Mesendoderm (in vitro differentiated cells): ENCODE data around the gene SIX3.
A peak's percentile ranks its signal among the peaks of the same experiment; 100 is the strongest.

Source experiments
- DNase-seq: peaks from one replicate; pipeline ENCODE4 v3.0.0; 2013
- H2AK5ac ChIP-seq: 2 replicates; pipeline ENCODE4 v1.6.1; 2013; ENCODE audit warnings: low read length, inconsistent platforms
- H2BK120ac ChIP-seq: 2 replicates; pipeline ENCODE4 v1.6.1; 2013; ENCODE audit warnings: low read depth, mild to moderate bottlenecking, low read length, moderate library complexity, mixed read lengths
- H2BK15ac ChIP-seq: replicated peaks from 2 replicates; pipeline ENCODE4 v1.6.1; 2013; ENCODE audit warnings: low read depth, mild to moderate bottlenecking, moderate library complexity
- H2BK5ac ChIP-seq: 2 replicates; pipeline ENCODE4 v1.6.1; 2013; ENCODE audit warnings: low read length, inconsistent platforms
- H3K18ac ChIP-seq: 2 replicates; pipeline ENCODE4 v1.6.1; 2013; ENCODE audit warnings: mild to moderate bottlenecking, low read length, mixed read lengths
- H3K23ac ChIP-seq: one replicate; pipeline ENCODE4 v1.6.1; 2013; ENCODE audit warnings: low read length
- H3K27ac ChIP-seq: 2 replicates; pipeline ENCODE4 v1.5.1; 2013; ENCODE audit warnings: low read depth, mild to moderate bottlenecking, inconsistent platforms, low read length, moderate library complexity
- H3K27me3 ChIP-seq: 2 replicates; pipeline ENCODE4 v1.6.1; 2013; ENCODE audit warnings: low read length, control low read depth, mild to moderate bottlenecking, inconsistent platforms; ENCODE audit not compliant: insufficient read depth, poor library complexity
- H3K36me3 ChIP-seq: 2 replicates; pipeline ENCODE4 v1.6.1; 2013; ENCODE audit warnings: low read length, inconsistent platforms; ENCODE audit not compliant: control insufficient read depth, insufficient read depth
- H3K4ac ChIP-seq: one replicate; pipeline ENCODE4 v1.6.1; 2013; ENCODE audit warnings: low read depth, mild to moderate bottlenecking, low read length, moderate library complexity
- H3K4me1 ChIP-seq: 2 replicates; pipeline ENCODE4 v1.6.1; 2013; ENCODE audit warnings: low read depth, low read length, inconsistent platforms; ENCODE audit not compliant: control insufficient read depth
- H3K4me2 ChIP-seq: 2 replicates; pipeline ENCODE4 v1.6.1; 2013; ENCODE audit warnings: low read length
- H3K4me3 ChIP-seq: 2 replicates; pipeline ENCODE4 v1.5.1; 2013; ENCODE audit warnings: mild to moderate bottlenecking, low read length
- H3K56ac ChIP-seq: one replicate; pipeline ENCODE4 v1.6.1; 2013; ENCODE audit warnings: low read length
- H3K79me1 ChIP-seq: 2 replicates; pipeline ENCODE4 v1.6.1; 2013; ENCODE audit warnings: low read length, inconsistent platforms
- H3K79me2 ChIP-seq: 2 replicates; pipeline ENCODE4 v1.6.1; 2013; ENCODE audit warnings: mild to moderate bottlenecking, low read length; ENCODE audit not compliant: control insufficient read depth, insufficient read depth
- H3K9ac ChIP-seq: 2 replicates; pipeline ENCODE4 v1.6.1; 2013; ENCODE audit warnings: low read length, inconsistent platforms
- H4K5ac ChIP-seq: one replicate; pipeline ENCODE4 v1.6.1; 2013; ENCODE audit warnings: low read length
- H4K8ac ChIP-seq: one replicate; pipeline ENCODE4 v1.6.1; 2013; ENCODE audit warnings: low read depth, mild to moderate bottlenecking, control low read depth, low read length, moderate library complexity
- WGBS: extraction: QIAGEN DNeasy Blood & Tissue Kit; methylation state at CpG from one replicate; pipeline ENCODE4 v1.1.7; 2013; ENCODE audit warnings: low lambda C conversion rate, missing lambda C conversion rate; ENCODE audit not compliant: insufficient coverage; ENCODE audit errors: extremely low coverage; 5-methylcytosine and 5-hydroxymethylcytosine counted together

Gene SIX3

GRCh38 chr2:44928483-44929158 is 12.9 kb upstream of the SIX3 start:
- no peak overlapping the region for H2BK120ac ChIP-seq
- H3K79me1 ChIP-seq = no peaks in the 10 kb centered on the region
- no peak overlapping the region for H3K4ac ChIP-seq
- no peaks in the 10 kb centered on the region for H3K36me3 ChIP-seq
- H3K4me3 ChIP-seq = no peak overlapping the region
- peaks cover 9% of the 10 kb centered on the region for H3K4me1 ChIP-seq
- H3K23ac ChIP-seq = no peak overlapping the region
- peaks cover 57% of the 10 kb centered on the region for H3K27me3 ChIP-seq
- H3K18ac ChIP-seq = peak overlapping the region; percentile 9
- H2BK15ac ChIP-seq = no peak overlapping the region
- peak overlapping the region; percentile 51 for H3K56ac ChIP-seq
- H3K4me2 ChIP-seq = peak overlapping the region; percentile 5
- H2BK5ac ChIP-seq = no peak overlapping the region
- no peak overlapping the region for H3K27ac ChIP-seq
- H4K8ac ChIP-seq = no peak overlapping the region
- WGBS = no CpG with 5 or more reads among the region's 62 CpGs
- no peak overlapping the region for H4K5ac ChIP-seq
- H3K9ac ChIP-seq = peak overlapping the region; percentile 8
- DNase-seq = peak; percentile 22
- H3K79me2 ChIP-seq = no peaks in the 10 kb centered on the region
- H2AK5ac ChIP-seq = no peak overlapping the region

GRCh38 chr2:44929159-44929734 is 12.3 kb upstream of the SIX3 start:
- Histone ChIP-seq H3K23ac (no peak overlapping the region), H4K5ac (no peak overlapping the region), H3K79me1 (no peaks in the 10 kb centered on the region), H2BK15ac (no peak overlapping the region), H3K4ac (no peak overlapping the region), H3K27me3 (peaks cover 59% of the 10 kb centered on the region), H3K9ac (no peak overlapping the region), H2BK120ac (no peak overlapping the region), H4K8ac (no peak overlapping the region), H3K56ac (peak overlapping the region; percentile 69), H3K18ac (peak overlapping the region; percentile 9), H3K4me3 (no peak overlapping the region), H3K36me3 (no peaks in the 10 kb centered on the region), H3K79me2 (no peaks in the 10 kb centered on the region), H3K4me2 (peak overlapping the region; percentile 16), H3K27ac (no peak overlapping the region), H2AK5ac (no peak overlapping the region), H3K4me1 (peaks cover 10% of the 10 kb centered on the region), H2BK5ac (no peak overlapping the region)
- peak; percentile 52 for DNase-seq
- WGBS = no CpG with 5 or more reads among the region's 66 CpGs

GRCh38 chr2:44929735-44930273 is 11.7 kb upstream of the SIX3 start:
- H2BK120ac ChIP-seq = no peak overlapping the region
- DNase-seq = peak; percentile 66
- no peak overlapping the region for H3K4ac ChIP-seq
- H3K79me2 ChIP-seq = no peaks in the 10 kb centered on the region
- H3K27ac ChIP-seq = no peak overlapping the region
- peaks cover 60% of the 10 kb centered on the region for H3K27me3 ChIP-seq
- H3K4me3 ChIP-seq = no peak overlapping the region
- H3K9ac ChIP-seq = no peak overlapping the region
- no peaks in the 10 kb centered on the region for H3K79me1 ChIP-seq
- no peak overlapping the region for H4K8ac ChIP-seq
- H3K36me3 ChIP-seq = no peaks in the 10 kb centered on the region
- H2AK5ac ChIP-seq = no peak overlapping the region
- no peak overlapping the region for H4K5ac ChIP-seq
- H3K56ac ChIP-seq = no peak overlapping the region
- no peak overlapping the region for H2BK5ac ChIP-seq
- H3K23ac ChIP-seq = no peak overlapping the region
- no peak overlapping the region for H2BK15ac ChIP-seq
- H3K4me1 ChIP-seq = peaks cover 10% of the 10 kb centered on the region
- no peak overlapping the region for H3K18ac ChIP-seq
- no peak overlapping the region for H3K4me2 ChIP-seq
- no CpG with 5 or more reads among the region's 32 CpGs for WGBS

- Histone ChIP-seq H3K4ac (no peak overlapping the region), H3K4me2 (no peak overlapping the region), H2AK5ac (no peak overlapping the region), H3K23ac (no peak overlapping the region), H3K18ac (no peak overlapping the region), H3K27ac (no peak overlapping the region), H3K9ac (no peak overlapping the region), H3K4me3 (no peak overlapping the region), H4K5ac (no peak overlapping the region), H3K56ac (no peak overlapping the region), H3K27me3 (peaks cover 65% of the 10 kb centered on the region), H3K79me2 (no peaks in the 10 kb centered on the region), H3K4me1 (peaks cover 10% of the 10 kb centered on the region), H3K36me3 (no peaks in the 10 kb centered on the region), H3K79me1 (no peaks in the 10 kb centered on the region), H2BK120ac (no peak overlapping the region), H2BK5ac (no peak overlapping the region), H4K8ac (no peak overlapping the region), H2BK15ac (no peak overlapping the region)
- peak; percentile 81 for DNase-seq
- WGBS = no CpG with 5 or more reads among the region's 28 CpGs
Measured at GRCh38 chr2:44930274-44931197, 11.0 kb upstream of the SIX3 start.

- H3K4me3 ChIP-seq = no peak overlapping the region
- no peak overlapping the region for H3K4me2 ChIP-seq
- H3K23ac ChIP-seq = no peak overlapping the region
- no peak overlapping the region for H3K9ac ChIP-seq
- no peak for DNase-seq
- no peak overlapping the region for H3K56ac ChIP-seq
- H2BK5ac ChIP-seq = no peak overlapping the region
- no peaks in the 10 kb centered on the region for H3K79me2 ChIP-seq
- no peak overlapping the region for H3K18ac ChIP-seq
- H4K5ac ChIP-seq = no peak overlapping the region
- H2BK15ac ChIP-seq = no peak overlapping the region
- peaks cover 10% of the 10 kb centered on the region for H3K4me1 ChIP-seq
- H3K4ac ChIP-seq = no peak overlapping the region
- peaks cover 66% of the 10 kb centered on the region for H3K27me3 ChIP-seq
- H4K8ac ChIP-seq = no peak overlapping the region
- no peaks in the 10 kb centered on the region for H3K36me3 ChIP-seq
- H2BK120ac ChIP-seq = no peak overlapping the region
- no peak overlapping the region for H2AK5ac ChIP-seq
- H3K79me1 ChIP-seq = no peaks in the 10 kb centered on the region
- no peak overlapping the region for H3K27ac ChIP-seq
- WGBS = no CpG with 5 or more reads among the region's 10 CpGs
Measured at GRCh38 chr2:44931198-44931780, 10.2 kb upstream of the SIX3 start.
